ENCODE measurements around the gene LEFTY2.

LEFTY2 gene

DNA sequence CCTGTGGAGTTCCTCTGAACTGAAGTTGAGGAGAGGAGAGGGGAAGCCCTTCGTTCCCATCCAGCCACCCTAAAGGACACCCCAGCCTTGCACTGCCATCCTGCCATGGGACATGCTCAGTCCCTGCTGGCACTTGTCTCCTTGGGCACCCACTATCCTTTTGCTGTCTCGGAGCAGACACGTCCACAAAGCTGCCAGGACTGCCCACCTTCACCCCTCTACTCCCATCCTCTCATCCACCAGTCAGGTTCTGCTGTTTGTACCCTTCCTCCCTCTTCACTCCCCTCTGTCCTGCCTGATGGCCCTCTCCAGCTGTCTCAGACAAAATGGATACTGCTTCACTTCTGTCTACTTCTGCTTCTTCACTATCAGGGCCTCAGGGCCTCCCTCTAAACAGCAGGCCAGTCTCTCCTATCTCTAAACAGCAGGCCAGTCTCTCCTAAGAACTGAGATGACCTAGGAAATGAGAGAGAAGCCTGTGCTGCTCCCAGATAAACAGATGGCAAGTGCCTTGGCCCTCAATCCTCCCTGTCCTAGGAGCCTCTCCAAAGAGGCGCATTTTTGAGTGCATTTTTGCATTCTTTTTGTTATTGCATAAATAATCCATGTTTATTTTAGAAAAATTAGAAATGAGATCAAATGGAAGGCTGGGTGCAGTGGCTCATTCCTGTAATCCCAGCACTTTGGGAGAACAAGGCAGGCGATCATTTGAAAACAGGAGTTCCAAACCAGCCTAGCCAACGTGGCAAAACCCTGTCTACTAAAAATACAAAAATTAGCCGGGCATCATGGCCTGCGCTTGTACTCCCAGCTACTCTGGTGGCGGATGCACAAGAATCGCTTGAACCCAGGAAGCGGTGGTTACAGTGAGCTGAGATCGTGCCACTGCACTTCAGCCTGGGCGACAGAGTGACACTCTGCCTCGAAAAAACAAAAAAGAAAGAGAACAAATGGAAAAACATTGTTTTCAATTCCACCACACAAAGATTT lies 12.5 kb downstream of the LEFTY2 start:
- no peak for DNase-seq

DNA sequence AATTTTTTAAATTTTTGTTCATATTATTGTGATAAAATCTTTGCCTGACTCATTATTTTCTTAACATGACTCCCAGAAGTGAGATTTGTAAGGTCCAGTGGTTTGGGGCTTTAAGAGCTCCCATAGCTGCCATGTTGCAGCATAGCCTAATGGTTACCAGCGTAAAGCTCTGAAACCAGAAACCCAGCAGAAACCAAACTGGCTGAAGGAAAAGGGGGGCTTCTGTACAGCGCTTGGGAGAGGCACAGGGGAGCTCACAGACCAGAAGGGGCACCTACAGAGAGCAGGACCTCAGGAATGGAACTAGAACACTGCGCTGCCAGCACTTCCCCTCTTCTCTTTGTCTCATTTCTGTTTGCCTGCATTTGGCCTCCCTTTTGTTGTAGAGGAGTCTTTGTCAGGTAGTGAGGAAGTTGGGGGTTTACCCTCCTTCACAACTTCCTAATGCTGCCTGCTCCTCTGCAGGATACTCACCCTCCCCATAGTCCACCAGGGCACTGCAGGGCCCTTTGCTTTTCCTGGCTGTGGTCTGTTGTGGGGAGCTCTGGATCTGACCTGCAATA lies 14.4 kb downstream of the LEFTY2 start:
- no peak for DNase-seq

DNA sequence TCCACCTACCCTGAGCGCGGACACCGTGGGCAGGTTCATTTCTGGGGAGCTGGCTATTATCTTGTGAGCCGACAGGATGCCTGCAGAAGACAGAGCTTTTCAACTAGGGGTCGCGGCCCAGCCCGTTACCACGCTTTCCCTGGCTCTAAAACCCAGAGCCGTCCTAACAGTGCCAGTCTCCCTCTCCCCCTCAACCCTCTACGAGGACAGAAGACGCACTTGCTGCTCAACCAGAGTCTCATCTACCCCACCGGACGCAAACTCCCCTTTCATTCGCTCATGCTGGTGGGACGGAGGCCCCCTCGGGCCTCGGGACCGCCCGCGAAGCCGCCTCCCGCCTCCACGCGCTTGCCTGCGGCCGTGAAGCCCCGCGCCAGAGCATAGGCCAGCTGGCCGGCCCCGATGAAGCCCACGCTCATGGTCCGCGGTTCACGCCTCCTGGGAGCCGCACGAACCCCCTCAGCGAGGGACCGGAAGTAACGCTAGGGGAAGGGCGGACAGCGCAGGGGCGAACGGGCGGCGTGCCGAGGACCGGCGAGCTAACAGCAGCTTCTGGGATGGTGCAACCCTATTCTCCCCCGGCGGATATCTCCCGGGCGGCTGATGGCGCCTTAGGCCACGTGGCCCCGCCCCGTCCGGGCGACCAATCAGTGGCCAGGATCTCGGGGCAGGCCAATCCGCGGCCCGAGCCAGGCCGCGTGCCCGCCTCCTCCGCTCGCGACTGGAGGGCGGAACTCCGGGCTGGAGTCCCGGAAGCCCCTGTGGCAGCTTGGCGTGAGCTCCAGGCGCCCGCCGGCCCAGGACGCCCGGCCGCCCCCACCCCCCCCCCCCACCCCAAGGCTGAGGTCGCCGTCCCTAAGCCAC lies 17.1 kb downstream of the LEFTY2 start, which contains the start of gene PYCR2:
PYCR2 (minus strand) TSS at position 559 of the 864 bp plus-strand sequence; CDS start at position 419, 140 bp downstream.
- DNase-seq: no peak

DNA sequence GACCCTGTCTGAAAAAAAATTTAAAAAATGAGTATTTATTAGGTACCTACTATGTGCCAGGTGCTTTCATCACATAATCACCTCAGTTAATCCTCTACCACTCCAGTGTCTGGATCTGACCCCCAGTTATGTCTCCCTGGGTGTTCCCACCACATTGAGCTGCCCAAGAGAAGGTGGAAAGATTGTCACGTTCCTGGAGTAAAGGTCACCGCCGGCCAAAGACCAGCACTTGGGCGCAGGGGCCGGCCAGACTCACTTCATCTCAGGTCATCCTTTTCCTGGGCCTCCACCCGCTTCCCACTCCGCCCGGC lies 17.7 kb downstream of the LEFTY2 start:
- no peak for DNase-seq

DNA sequence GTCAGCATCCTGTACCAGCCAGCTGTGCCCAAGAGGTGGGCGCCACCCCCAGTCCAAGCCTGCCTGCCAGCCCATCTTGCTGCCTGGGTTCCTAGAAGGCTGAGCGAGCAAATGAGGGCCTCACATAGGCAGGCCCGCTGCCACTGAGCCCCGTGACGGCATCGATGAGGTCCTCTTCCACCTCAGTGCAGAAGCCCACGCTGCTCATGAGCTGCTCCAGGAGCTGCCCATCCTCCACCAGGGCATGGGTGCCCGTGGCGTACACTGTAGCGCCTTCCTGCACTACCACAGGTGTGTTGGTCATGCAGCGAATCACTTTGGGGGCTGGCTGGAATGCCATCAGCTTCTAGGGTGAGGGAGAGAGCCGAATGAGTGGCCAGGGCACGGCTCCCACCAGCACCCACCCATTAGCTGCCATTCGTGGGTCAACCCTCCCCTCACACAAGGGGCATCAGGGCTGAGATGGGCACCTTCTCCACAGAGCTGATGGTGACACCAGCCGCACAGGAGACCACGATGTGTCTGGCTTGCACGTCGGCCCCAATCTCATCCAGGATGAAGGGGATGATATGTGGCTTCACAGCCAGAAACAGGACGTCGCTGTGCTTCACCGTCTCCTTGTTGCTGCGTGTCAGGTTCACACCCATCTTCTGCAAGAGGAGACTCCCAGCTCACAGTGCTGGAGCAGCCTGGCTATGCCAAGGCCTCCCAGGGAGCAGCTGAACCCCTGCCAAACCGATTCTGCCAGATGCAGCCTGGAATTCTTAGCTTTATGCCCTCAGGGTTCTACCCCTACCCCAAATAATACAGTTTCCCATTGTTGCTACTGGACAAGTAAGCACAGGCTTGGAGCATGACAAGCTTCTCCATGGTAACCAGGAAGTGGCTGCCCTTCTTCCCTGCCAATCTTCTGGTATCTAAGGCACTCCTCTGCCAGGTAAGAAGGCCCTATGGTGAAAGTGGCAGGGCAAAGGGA lies 19.0 kb downstream of the LEFTY2 start:
- no peak for DNase-seq

DNA sequence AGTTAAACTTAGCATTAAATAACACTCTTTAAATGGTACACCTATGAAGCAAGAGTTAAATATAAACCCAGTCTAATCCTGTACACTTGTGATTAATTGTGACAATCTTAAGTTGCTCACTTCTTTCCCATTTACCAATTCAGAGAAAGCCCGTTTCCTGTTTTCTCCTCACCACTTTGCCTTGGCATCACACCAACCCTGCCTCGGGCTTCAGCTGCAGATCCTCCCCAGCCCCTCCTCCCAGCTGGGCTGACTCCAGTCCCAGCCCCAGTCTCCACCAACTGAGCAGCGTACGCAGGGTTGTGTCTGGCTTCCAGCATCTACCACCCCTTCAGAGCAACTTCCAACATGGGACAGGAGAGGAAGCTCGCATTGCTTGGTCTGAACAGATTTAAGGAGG lies 21.1 kb downstream of the LEFTY2 start:
- DNase-seq: no peak

DNA sequence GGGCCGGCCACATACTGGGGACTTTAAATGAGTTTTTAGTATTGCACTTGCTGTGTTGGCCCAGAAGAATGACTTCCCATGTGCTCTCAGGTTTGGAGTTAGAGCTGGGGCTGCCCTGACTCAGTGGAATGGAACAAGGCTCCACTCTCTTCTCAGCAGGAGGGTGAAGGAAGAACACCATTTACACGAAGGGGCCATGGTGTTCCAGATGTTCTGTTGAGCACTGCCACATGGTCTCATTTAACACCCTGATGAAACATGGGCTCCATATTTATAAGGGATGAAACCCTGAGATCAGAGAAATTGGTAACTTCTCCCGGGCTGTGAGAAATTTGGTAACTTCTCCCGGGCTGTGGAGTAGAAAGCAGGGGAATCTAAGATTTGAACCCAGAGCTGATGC lies 22.7 kb downstream of the LEFTY2 start:
- DNase-seq: no peak

DNA sequence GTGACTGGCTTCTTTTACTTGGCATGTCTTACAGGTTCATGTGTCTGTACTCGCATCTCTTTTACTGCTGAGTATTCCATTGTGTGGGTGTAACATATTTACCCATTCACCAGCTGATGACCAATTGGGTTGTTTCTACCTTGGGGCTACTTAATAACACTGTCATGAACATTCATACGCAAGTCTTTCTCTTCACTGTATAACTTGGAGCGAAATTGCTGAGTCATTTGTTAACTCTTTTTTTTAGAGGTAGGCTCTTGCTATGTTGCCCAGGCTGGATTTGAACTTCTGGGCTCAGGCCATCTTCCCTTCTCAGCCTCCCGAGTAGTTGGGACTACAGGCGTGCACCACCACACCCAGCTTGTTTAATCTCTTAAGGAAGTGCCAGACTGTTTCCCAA lies 23.5 kb downstream of the LEFTY2 start:
- DNase-seq: no peak

DNA sequence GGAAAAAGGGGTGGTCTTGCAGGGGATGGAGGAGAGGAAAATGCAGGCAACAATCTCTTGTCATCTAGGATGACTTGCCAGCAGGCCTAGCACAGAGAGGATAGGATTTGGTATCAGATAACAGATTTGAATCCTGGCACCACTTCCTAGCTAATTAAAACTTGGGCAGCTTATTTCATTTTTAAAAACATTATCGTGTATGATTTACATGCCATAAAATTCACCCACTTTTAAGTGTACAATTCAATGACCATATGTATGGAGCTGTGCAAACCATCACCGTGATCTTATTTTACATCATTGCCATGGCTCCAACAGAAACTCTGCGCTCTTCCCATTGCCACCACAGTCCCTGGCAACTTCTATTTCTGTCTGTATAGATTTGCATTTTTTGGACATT lies 23.9 kb downstream of the LEFTY2 start:
- no peak for DNase-seq

DNA sequence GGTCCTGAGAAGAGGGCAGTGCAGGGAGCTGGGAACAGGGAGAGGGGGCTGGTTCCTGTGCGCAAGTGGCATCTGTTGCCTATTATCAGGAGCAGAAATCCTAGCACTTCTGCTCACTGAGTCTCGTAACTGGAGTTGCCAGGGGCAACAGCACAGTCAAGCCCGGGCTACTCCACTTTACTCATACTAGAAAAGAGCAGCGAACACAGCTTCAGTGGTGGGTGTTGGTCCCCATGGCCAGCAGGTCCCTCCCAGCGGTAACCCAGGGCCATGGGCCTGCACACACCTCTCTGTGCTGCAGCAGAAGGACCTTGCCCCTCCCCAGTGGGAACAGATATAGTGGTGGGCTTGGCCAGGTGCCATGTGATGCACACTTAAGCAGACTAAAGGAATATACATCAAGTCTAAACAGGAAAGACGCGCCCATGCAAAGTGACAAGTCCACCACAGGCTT lies 25.5 kb downstream of the LEFTY2 start:
- no peak for DNase-seq

DNA sequence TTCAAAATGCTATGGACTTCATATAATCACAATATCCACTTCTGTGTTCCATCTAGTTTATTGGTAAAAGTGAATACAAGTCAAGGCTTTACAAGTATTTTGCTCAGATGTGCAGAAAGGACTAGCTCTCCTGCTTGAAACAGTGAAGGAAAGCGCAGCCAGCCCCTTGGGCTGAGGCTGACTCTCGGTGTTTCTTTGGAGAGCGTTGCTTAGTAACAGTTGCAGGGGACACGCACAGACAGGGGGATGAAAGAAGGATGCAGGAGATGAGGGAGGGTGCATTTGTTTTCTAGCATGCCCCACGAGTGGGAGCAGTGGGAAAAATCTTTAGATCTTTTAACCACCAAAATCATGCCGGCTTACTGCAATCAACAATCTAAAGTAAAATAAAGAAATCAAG lies 26.1 kb downstream of the LEFTY2 start:
- no peak for DNase-seq

DNA sequence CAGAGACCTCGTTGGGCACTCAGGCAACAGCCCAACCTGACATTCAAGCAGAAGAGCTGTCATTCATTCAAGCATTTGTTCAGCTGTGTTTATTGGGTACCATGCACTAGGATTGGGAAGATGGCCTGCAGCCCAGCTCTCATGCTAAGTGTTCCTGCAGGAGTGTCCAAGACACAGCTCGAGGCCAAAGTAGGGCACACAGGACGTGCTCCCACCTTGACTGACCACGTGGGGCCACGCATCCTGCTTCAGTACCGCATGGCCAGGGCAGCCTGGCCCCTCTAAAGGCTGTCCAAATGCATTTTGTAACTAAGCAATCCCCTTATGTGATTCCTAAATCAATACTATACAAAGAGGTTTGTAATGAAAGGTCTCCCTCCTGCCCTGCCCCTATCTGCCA lies 26.6 kb downstream of the LEFTY2 start:
- no peak for DNase-seq

DNA sequence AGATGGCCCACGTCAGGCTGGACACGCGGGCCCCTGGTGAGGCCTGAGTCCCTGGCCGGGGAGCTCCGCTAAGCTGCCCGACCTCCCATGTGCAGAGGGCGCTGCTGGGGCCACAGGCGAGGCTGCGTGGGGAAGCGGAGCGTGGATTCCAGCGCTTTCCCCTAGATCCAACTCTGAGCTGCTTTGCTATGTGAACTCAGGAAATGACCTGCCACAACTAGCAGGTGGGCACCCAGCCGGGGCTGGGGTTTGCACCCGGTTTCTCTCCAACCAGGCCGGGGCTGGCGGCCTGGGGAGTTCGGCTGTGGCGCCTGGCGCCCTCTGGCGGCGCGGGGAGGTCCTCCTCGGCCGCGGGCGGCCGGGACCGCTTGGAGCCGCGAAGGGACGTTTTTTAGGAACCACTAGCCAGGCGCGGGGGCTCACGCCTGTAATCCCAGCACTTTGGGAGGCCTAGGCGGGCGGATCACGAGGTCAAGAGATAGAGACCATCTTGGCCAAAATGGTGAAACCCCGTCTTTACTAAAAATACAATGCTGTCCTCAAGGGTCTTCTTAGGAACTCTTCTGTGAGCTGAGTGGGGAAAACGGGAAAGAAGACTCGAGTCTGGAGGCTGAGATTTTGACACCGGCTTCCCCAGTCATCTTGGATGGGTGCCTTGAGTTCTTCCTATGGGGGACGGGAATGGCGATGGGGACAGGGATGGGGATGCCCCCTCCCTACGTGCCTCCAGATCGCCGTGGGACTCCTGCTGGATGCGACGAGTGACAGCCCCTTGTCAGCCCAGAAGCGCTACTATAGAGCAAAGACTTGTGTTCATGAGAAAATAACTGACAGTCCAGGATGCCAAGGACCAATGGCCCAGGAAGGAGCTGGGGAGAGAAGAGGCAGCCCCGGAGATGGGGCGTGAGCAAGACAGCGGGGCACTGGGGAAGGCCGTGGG lies 29.6 kb downstream of the LEFTY2 start:
- no peak for DNase-seq

DNA sequence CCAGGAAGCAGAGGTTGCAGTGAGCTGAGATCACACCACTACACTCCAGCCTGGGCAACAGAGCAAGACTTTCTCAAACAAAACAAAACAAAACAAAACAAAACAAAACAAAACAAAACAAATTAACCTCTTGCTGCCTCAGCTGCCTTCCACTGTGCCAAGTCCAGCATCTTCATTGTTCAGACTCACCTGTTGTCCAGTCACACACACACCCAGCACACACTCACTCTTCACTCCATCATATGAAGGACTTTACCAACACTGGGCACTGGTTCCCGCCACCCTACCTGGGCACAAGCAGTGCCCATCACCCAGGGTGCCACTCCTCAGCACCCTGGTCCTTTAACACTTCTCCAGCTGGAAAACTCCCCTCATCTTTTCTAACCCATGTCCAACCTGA lies 31.5 kb downstream of the LEFTY2 start:
- no peak for DNase-seq

DNA sequence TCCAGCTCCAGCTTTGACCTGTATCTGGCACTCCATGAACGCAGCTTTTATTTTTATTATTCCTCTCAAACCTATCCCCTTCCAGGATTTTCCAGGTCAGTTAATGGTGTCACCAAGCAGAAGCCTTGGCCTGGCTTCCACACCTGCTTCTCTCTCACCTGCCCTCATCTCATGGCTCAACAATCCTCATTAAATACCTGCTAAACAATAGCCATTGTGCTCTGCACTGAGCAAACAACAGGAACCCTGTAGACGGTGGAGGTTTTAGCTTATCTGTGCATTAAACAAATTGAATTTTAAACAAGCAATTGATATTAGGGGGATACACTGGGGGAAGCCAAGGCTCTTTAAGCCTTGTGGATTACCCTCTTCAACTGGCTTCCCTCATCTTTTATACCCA lies 32.2 kb downstream of the LEFTY2 start:
- no peak for DNase-seq

DNA sequence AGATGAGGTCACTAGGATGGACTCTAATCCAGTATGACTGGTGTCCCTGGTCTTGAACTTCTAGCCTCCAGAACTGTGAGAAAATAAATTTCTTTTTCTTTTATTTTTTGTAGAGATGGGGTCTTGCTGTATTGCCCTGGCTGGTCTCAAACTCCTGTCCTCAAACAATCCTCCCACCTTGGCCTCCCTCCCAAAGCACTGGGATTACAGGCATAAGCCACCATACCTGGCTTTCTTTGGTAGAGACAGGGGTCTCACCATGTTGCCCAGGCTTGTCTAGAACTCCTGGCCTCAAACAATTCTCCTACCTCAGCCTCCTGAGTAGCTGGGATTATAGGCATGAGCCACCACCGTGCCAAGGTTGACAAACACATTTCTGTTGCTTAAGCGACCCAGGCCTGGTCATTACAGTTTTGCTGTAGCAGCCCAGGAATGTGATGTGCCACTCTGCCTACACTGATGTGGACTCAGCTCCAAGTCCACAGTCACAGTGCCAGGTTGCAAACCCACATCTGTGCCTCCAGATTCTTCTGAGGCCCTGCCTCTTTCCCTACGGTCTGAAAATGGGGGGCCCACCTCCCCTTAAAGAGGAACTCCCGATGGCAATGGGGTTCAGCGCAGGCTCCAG lies 32.9 kb downstream of the LEFTY2 start:
- DNase-seq: no peak

DNA sequence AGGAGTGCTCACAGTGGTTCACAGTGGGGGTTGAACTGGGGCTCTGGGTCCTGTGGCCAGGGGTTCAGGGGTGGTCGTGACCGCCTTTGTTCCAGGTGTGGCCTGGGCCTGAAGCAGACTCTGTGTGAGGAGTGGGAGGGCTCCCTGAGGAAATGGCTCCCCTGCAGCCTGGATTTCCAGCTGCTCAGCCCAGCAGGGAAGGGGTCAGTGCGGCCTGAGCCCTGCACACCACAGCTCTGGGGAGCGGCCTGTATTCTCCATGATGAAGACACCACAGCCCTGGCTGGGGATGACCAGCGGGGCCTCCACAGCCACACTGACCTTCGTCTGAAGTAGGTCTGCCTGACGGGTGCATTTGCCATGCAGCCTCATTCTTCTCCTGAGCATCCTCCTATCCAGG lies 33.7 kb downstream of the LEFTY2 start:
- no peak for DNase-seq

DNA sequence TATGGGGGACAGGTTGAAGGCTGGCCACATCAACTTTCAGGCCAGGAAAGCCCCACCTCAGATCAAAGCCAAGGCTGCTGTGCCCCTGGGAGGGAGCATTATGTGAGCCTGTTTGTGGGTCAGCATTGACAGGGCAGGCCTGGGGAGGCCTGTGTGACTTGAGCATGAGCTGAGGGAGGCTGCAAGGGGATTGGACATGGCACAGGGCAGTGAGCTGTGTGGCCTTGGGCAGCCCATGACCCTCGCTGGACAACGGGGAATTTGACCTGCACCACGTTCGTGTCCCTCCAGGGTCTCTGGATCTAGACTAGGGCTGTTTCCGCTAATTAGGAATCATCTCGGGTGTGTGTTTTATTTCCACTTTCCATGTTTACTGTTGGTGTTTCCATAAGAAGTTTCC lies 34.6 kb downstream of the LEFTY2 start:
- DNase-seq: no peak

DNA sequence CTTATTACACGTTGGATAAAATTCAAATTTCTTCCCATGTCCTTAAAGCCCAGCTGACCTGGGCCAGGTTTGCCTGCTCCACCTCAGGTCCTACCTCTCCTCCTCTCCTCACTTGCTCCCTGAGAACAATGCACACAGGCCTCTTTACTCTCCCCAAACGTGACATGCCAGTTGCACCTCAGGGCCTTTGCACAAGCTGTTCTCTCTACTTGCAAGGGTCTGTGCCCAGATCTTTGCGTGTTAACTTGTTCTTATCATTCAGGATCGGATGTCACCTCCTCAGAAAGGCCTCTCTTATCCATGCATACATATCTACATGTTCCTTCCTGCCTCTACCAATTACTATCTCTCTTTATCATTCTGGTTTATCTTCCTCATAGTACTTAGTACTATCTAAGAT lies 37.4 kb downstream of the LEFTY2 start:
- no peak for DNase-seq

Measured in cortex of kidney (tissue), 1 donor.